ENCODE data around the gene ATP5PD.
"Not testable (repeated sequence)": the region's sequence is repeated elsewhere in the genome, so short reads cannot be mapped to it uniquely, and the experiment has no call there.

ATP5PD gene

GRCh38 chr17:75031972-75032719, 14.6 kb downstream of the ATP5PD start:
- DNase-seq (ENCODE audit: low read depth), result no peak
- H3K4me3 ChIP-seq (ENCODE audit: low read depth, low read length), result peak overlapping the region; percentile 89

GRCh38 chr17:75030161-75030560, 16.6 kb downstream of the ATP5PD start:
- no peak overlapping the region for H3K4me3 ChIP-seq (ENCODE audit: low read depth, low read length)
- no peak for DNase-seq (ENCODE audit: low read depth)

GRCh38 chr17:75026650-75027049, 20.1 kb downstream of the ATP5PD start:
- not testable (repeated sequence) for H3K4me3 ChIP-seq (ENCODE audit: low read depth, low read length); DNase-seq (ENCODE audit: low read depth)

- not testable (repeated sequence) for DNase-seq (ENCODE audit: low read depth); H3K4me3 ChIP-seq (ENCODE audit: low read depth, low read length)
Measured at GRCh38 chr17:75025398-75025734, 21.4 kb downstream of the ATP5PD start.

- DNase-seq (ENCODE audit: low read depth), result no peak
- no peak overlapping the region for H3K4me3 ChIP-seq (ENCODE audit: low read depth, low read length)
Measured at GRCh38 chr17:75024686-75025397, 21.9 kb downstream of the ATP5PD start.

- no peak for DNase-seq (ENCODE audit: low read depth)
- no peak overlapping the region for H3K4me3 ChIP-seq (ENCODE audit: low read depth, low read length)
Measured at GRCh38 chr17:75020331-75021110, 26.2 kb downstream of the ATP5PD start.

- no peak overlapping the region for H3K4me3 ChIP-seq (ENCODE audit: low read depth, low read length)
- DNase-seq (ENCODE audit: low read depth), result no peak
Measured at GRCh38 chr17:75019710-75020109, 27.1 kb downstream of the ATP5PD start.

GRCh38 chr17:75019146-75019545, 27.6 kb downstream of the ATP5PD start:
- DNase-seq (ENCODE audit: low read depth), result no peak
- H3K4me3 ChIP-seq (ENCODE audit: low read depth, low read length), result no peak overlapping the region

- no peak for DNase-seq (ENCODE audit: low read depth)
- H3K4me3 ChIP-seq (ENCODE audit: low read depth, low read length), result peak overlapping the region; percentile 76
Measured at GRCh38 chr17:75013092-75013559, 33.6 kb downstream of the ATP5PD start.

- H3K4me3 ChIP-seq (ENCODE audit: low read depth, low read length), result peak within 1 kb of the TSS; percentile 76
- no peak for DNase-seq (ENCODE audit: low read depth)
Measured at GRCh38 chr17:75012346-75013091, 34.2 kb downstream of the ATP5PD start, which contains the start of gene MRPL58. Gene MRPL58, plus strand, starts transcription at chr17:75012670. Its CDS starts 17 bp downstream, at chr17:75012687.

- DNase-seq (ENCODE audit: low read depth), result no peak
- H3K4me3 ChIP-seq (ENCODE audit: low read depth, low read length), result peak overlapping the region; percentile 76
Measured at GRCh38 chr17:75012096-75012345, 34.7 kb downstream of the ATP5PD start.

- peak overlapping the region; percentile 76 for H3K4me3 ChIP-seq (ENCODE audit: low read depth, low read length)
- no peak for DNase-seq (ENCODE audit: low read depth)
Measured at GRCh38 chr17:75011401-75012095, 35.2 kb downstream of the ATP5PD start.

GRCh38 chr17:75010683-75011400, 35.9 kb downstream of the ATP5PD start:
- no peak for DNase-seq (ENCODE audit: low read depth)

GRCh38 chr17:75009139-75009724, 37.5 kb downstream of the ATP5PD start:
- no peak for DNase-seq (ENCODE audit: low read depth)
- H3K4me3 ChIP-seq (ENCODE audit: low read depth, low read length), result no peak overlapping the region

More at GRCh38 chr17:75010683-75011400, 35.9 kb downstream of the ATP5PD start:
- H3K4me3 ChIP-seq (ENCODE audit: low read depth, low read length), result no peak overlapping the region

- no peak overlapping the region for H3K4me3 ChIP-seq (ENCODE audit: low read depth, low read length)
- no peak for DNase-seq (ENCODE audit: low read depth)
Measured at GRCh38 chr17:75008373-75008772, 38.4 kb downstream of the ATP5PD start.

- no peak for DNase-seq (ENCODE audit: low read depth)
- no peak overlapping the region for H3K4me3 ChIP-seq (ENCODE audit: low read depth, low read length)
Measured at GRCh38 chr17:75006653-75007052, 40.1 kb downstream of the ATP5PD start.

- H3K4me3 ChIP-seq (ENCODE audit: low read depth, low read length); DNase-seq (ENCODE audit: low read depth): not testable (repeated sequence)
Measured at GRCh38 chr17:75006084-75006483, 40.7 kb downstream of the ATP5PD start.

- no peak for DNase-seq (ENCODE audit: low read depth)
- H3K4me3 ChIP-seq (ENCODE audit: low read depth, low read length), result no peak overlapping the region
Measured at GRCh38 chr17:75005291-75005690, 41.5 kb downstream of the ATP5PD start.

All from skeletal muscle cell (primary cell).